Measurements from ENCODE around the gene SERF1B.
"Not testable (repeated sequence)": the region's sequence is repeated elsewhere in the genome, so short reads cannot be mapped to it uniquely, and the experiment has no call there.

SERF1B gene

DNA sequence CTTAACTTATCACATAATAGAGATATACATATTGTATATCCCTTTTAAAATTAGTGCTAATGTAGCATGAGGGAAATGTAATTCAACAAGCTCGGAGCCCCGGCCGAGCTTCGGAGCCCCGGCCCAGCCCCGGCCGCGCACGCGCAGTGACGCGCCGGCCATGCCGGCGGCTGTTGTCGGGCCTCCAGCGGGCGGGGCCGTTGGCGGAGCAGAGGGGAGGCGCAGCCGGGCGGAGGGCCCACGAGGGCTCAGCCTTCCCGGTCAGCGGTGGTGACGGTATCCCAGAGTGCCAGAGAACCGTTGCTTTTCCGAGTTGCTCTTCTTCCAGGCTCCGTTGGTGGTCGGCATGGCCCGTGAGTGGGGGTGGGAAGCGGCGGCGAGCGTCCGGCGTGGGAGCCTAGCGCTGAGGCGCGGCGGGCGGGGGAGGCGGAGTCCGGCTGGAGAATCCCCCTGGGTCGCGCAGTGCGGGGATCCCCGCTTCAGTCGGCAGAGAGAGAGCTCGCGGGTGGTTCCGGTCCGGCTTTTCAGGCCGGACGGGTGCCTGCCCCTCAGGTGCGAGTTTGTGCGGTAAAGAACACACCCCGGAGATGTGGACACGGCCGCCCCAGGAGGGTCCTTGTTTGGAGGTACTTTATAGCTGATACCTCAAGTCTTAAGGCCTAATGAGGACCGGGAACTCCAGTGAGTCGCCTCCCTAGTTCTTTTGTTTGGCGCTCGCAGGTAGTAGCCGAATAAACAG is at the start of gene SERF1B:
Gene SERF1B, plus strand, starts transcription at position 146 of the 739 bp plus-strand sequence. Its CDS starts 201 bp downstream, at position 347.
- DNase-seq; in situ Hi-C loops (cut with HindIII; ENCODE audit: low pct_ligation_motif_present, low pct_unique_long_range_greater_than_20kb, low sequenced_read_pairs): not testable (repeated sequence)

DNA sequence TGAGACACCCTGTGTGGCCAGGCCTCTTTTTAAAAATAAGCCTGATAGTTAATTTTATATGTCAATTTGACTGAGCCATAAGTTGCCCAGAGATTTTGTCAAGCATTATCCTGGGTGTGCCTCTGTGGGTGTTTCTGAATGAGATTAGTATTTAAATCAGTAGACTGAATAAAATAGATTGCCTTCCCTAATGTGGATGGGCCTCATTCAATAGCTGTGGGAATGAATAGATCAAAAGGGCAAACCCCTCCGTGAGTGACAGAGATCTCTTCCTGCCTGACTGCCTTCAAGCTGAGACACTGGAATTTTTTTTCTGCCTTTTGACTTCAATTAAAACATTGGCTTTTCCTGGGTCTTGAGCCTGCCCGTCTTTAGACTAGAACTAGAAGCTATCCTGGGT is 33.3 kb upstream of the SERF1B start:
- in situ Hi-C loops (cut with HindIII; ENCODE audit: low pct_ligation_motif_present, low pct_unique_long_range_greater_than_20kb, low sequenced_read_pairs), result not testable (repeated sequence)

DNA sequence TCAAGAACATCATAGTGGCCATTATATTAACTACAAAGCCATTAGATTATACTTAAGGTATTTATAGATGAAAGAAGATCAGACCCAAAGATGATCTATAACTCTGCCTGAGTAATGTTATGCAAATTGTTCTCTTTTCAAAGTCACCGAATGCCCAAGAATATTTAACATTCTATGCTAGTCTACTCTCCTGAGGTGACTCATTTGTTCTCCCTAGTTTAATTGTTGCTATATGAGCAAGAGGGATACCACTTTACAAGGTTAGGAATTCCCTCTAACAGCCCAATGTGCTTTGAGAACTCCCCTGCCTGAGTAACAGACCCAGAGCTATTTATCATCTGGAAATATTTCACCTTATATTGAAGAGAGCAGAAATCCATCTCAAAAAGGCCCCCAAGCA is 29.5 kb upstream of the SERF1B start:
- DNase-seq; in situ Hi-C loops (cut with HindIII; ENCODE audit: low pct_ligation_motif_present, low pct_unique_long_range_greater_than_20kb, low sequenced_read_pairs): not testable (repeated sequence)

More for the DNA sequence above, 33.3 kb upstream of the SERF1B start:
- not testable (repeated sequence) for DNase-seq

DNA sequence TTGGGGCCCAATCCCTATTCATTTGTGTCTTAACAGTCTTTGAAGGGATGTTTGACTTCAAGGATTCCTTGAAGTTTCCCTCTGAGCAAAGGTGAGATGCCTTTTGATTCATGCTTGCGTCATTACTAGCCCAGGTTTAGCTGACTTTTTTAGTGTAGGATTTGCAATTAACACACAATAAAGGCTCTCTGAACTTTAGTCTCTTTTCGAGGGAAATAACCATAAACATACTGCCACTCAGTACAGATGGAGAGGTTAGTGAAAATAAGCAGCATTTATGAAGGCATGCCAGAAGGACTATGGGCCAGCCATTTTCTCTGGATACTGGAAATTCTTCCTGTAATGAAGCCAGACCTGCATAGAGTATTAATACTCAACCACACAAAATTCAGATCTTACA is 4.4 kb upstream of the SERF1B start:
- in situ Hi-C loops (cut with HindIII; ENCODE audit: low pct_ligation_motif_present, low pct_unique_long_range_greater_than_20kb, low sequenced_read_pairs); DNase-seq: not testable (repeated sequence)

DNA sequence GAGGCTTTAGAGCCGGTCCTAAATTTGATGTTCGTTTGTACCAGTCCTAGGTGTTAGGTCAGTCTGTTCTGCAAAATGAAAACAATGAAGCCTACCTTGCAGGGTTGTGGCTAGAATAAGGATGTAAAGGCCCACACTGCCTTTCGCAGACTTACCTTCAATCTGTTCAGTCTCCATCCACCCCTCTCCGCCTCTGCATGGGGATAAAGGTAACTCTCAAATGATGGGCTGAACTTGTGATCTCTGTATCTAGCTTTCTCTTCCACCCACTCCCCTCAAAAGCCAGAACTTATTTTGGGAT is 744 bp downstream of the SERF1B start:
- DNase-seq; in situ Hi-C loops (cut with HindIII; ENCODE audit: low pct_ligation_motif_present, low pct_unique_long_range_greater_than_20kb, low sequenced_read_pairs): not testable (repeated sequence)

DNA sequence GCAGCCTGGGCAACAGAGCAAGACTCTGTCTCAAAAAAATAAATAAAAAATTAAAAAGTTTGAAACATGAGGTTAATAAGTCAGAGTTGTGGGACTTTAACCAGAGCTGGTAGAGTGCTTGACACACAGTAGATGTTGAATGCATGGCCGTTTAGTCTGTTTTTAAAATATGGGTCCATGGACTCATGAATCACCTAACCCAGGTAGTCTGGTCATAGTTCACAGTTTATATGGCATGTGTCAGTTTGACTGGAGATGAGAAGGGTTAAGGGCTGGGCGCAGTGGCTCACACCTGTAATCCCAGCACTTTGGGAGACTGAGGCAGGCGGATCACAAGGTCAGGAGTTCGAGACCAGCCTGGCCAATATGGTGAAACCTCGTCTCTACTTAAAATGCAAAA is 6.2 kb downstream of the SERF1B start:
- not testable (repeated sequence) for DNase-seq

DNA sequence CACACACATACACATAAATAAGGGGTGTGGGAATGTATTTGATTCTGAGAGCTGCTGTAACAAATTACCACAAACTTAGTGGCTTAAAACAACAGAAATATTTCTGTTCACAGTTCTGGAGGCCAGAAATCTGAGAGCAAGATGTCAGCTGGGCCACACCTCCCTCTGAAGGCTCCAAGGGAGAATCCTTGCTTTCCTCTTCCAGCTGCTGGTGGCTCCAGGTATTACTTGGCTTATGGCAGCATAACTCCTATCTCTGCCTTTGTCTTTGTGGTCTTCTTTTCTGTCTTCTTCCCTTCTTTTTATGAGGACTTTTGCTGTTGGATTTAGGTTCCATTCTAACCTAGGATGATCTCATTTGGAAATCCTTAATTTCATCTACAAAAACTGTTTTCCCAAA is 16.4 kb downstream of the SERF1B start:
- in situ Hi-C loops (cut with HindIII; ENCODE audit: low pct_ligation_motif_present, low pct_unique_long_range_greater_than_20kb, low sequenced_read_pairs); DNase-seq: not testable (repeated sequence)

More for the DNA sequence above, 6.2 kb downstream of the SERF1B start:
- in situ Hi-C loops (cut with HindIII; ENCODE audit: low pct_ligation_motif_present, low pct_unique_long_range_greater_than_20kb, low sequenced_read_pairs), result not testable (repeated sequence)

DNA sequence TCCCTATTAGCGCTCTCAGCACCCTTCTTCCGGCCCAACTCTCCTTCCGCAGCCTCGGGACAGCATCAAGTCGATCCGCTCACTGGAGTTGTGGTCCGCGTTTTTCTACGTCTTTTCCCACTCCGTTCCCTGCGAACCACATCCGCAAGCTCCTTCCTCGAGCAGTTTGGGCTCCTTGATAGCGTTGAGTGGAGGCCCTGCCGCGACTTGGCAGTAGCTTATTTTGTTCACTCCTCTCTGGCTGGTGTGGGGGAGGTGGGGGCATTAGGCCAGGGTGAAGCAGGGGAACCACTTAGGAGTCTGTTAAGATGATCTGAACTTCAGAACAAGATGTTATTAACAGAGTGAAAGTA is 24.7 kb downstream of the SERF1B start:
- in situ Hi-C loops (cut with HindIII; ENCODE audit: low pct_ligation_motif_present, low pct_unique_long_range_greater_than_20kb, low sequenced_read_pairs); DNase-seq: not testable (repeated sequence)

DNA sequence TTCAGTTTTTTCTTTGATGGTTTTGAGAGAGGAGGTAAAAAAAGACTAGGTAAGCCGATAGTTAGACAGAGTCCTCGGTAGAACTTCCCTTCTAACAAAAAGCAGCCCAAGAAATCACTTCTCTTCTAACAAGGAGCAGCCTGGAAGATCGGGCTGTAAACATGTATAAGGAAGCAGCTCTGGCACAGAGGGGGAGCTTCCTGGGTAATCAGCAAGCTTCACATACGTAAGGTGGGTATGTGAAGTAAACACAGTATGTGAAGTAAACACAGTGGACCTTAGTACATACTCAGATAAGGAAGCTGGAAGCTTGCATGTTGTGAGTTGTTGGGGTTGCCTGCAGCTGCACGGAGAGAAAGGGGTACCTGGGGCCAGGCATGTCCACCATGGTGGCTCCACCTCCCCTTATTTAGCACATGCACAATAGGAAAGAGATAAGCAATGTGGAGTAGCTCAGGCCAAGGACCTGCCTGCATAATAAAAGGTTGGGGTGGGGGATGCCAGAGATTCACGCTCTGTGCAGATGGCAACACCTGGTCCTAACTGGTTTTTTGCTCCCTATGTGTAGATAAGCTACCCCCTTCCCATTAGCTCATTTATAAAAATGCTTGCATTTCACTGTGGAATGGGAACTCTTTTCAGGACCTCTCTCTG is 31.4 kb downstream of the SERF1B start:
- in situ Hi-C loops (cut with HindIII; ENCODE audit: low pct_ligation_motif_present, low pct_unique_long_range_greater_than_20kb, low sequenced_read_pairs); DNase-seq: not testable (repeated sequence)

DNA sequence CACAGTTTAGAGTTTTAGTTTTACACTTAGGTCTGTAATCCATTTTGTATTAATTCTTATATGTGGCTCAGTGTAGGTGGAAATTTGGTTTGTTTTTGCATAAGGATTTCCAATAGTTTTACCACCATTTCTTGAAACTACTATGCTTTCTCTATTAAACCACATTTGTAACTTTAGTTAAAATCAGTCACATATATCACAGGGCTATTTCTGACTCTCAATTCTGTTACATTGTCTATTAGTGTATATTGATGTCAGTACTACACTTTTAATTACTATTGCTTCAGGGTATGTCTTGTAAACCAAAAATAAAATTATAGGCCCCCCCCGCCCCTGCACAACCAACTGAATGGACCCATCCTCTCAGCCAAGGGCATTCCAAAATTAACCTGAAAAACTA is 32.1 kb downstream of the SERF1B start:
- DNase-seq; in situ Hi-C loops (cut with HindIII; ENCODE audit: low pct_ligation_motif_present, low pct_unique_long_range_greater_than_20kb, low sequenced_read_pairs): not testable (repeated sequence)

DNA sequence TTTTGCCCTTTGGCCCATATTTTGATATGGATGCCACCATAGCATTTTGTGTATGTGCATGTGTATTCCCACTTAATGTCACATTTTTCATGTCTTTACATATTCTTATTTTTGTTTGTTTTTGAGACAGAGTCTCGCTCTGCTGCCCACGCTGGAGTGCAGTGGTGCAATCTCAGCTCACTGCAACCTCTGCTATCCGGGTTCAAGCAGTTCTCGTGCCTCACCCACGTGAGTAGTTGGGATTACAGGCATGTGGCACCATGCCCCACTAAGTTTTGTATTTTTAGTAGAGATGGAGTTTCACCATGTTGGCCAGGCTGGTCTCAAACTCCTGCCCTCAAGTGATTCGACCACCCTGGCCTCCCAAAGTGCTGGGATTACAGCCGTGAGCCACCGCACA is 52.6 kb downstream of the SERF1B start:
- DNase-seq; in situ Hi-C loops (cut with HindIII; ENCODE audit: low pct_ligation_motif_present, low pct_unique_long_range_greater_than_20kb, low sequenced_read_pairs): not testable (repeated sequence)

DNA sequence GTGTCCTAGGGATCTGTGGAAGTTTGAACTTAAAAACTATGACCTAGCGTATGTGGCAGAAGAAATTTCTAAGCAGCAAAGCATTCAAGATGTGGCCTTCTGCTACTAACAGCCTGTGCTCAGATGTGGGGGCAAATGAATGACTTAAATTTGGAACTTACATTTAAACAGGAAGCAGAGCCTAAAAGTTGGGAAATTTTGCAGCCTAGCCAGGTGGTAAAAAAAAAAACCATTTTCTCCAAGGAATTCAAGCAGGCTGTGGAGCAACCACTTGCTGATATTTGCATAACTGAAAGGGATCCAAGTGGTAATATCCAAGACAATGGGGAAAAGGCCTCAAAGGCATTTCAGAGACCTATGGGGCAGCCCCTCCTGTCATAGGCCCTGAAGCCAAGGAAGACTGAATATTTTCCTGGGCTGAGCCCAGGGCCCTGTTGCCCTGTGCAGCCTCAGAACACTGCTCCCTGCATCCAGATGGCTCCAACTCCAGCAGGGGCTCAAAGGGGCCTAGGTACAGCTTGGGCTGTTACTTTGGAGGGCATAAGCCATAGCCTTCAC is 63.9 kb downstream of the SERF1B start:
- DNase-seq; in situ Hi-C loops (cut with HindIII; ENCODE audit: low pct_ligation_motif_present, low pct_unique_long_range_greater_than_20kb, low sequenced_read_pairs): not testable (repeated sequence)

DNA sequence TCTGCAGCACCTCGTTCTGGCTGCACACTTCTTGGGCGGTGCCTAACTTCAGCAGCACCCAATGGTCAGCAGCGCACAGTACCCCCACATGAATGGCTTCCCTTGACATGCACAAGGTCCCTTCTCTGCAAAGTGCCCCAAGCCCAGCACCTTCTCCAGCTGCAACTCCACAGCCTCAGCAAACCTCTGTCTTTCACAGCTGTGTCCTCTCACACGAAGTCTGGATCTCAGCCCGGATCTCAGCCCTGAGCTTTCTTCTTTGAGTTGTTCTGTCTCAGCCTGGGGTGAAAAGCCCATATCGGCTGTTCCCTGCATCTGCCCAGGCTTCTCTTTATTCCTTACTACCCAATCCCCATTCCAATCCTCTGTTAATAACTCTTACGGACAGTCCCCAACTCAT is 66.7 kb downstream of the SERF1B start:
- in situ Hi-C loops (cut with HindIII; ENCODE audit: low pct_ligation_motif_present, low pct_unique_long_range_greater_than_20kb, low sequenced_read_pairs); DNase-seq: not testable (repeated sequence)
